Fibroblast of lung (primary cell): ENCODE measurements around the gene TNP2. TPM values are rescaled to one million over a fixed set of nuclear protein-coding genes. Genes with fewer than 3 reads are reported as not detected.

ENCODE experiments used
- DNase-seq, 2 donors: peaks; one replicate each; pipeline versions ENCODE4 v3.0.0 to v3.0.0-alpha.2; 2010; ENCODE audit warnings: low read depth in 2 of 2
- H2AFZ ChIP-seq: 2 replicates; pipeline ENCODE4 v1.5.1; 2012; ENCODE audit warnings: low read length, control low read depth, inconsistent platforms
- H3K27ac ChIP-seq: 2 replicates; pipeline ENCODE4 v1.5.1; 2011; ENCODE audit warnings: low read length, control low read depth; ENCODE audit not compliant: insufficient read depth
- H3K27me3 ChIP-seq: 2 replicates; pipeline ENCODE4 v1.5.1; 2011; ENCODE audit warnings: mild to moderate bottlenecking, low read length; ENCODE audit not compliant: control insufficient read depth, insufficient read depth
- H3K36me3 ChIP-seq: 2 replicates; pipeline ENCODE4 v1.5.1; 2011; ENCODE audit warnings: low read length; ENCODE audit not compliant: control insufficient read depth, insufficient read depth
- H3K4me1 ChIP-seq: 2 replicates; pipeline ENCODE4 v1.5.1; 2011; ENCODE audit warnings: low read length; ENCODE audit not compliant: control insufficient read depth, insufficient read depth; ENCODE audit errors: extremely low read depth
- H3K4me2 ChIP-seq: 2 replicates; pipeline ENCODE4 v1.5.1; 2011; ENCODE audit warnings: low read length, control low read depth; ENCODE audit not compliant: insufficient read depth; ENCODE audit errors: extremely low read depth
- H3K4me3 ChIP-seq, 4 experiments: fragments of 200-600 bp in 1 of 4; sonication (generic) in 1 of 4; replicated peaks in 1 of 4; 2 replicates each; pipeline ENCODE4 v1.5.1; 2011 to 2016; ENCODE audit warnings: low read length in 4 of 4, low read depth in 3 of 4, mild to moderate bottlenecking in 3 of 4, control low read depth in 2 of 4, inconsistent platforms in 1 of 4, mixed read lengths in 1 of 4; ENCODE audit not compliant: insufficient read depth in 1 of 4; ENCODE audit errors: control extremely low read depth in 1 of 4
- H3K79me2 ChIP-seq: 2 replicates; pipeline ENCODE4 v1.5.1; 2012; ENCODE audit warnings: mild to moderate bottlenecking, low read length, inconsistent platforms; ENCODE audit not compliant: control insufficient read depth, insufficient read depth
- H3K9ac ChIP-seq: 2 replicates; pipeline ENCODE4 v1.5.1; 2011; ENCODE audit warnings: mild to moderate bottlenecking, low read length, control low read depth; ENCODE audit not compliant: insufficient read depth
- H3K9me3 ChIP-seq: 2 replicates; pipeline ENCODE4 v1.5.1; 2012; ENCODE audit warnings: low read depth, low read length; ENCODE audit not compliant: control insufficient read depth, insufficient read depth
- H4K20me1 ChIP-seq: 2 replicates; pipeline ENCODE4 v1.5.1; 2011; ENCODE audit warnings: low read length; ENCODE audit not compliant: control insufficient read depth, insufficient read depth; ENCODE audit errors: extremely low read depth
- CTCF ChIP-seq, 2 donors: IDR thresholded peaks in 1 of 2; conservative IDR thresholded peaks in 1 of 2; 1 replicate in 1 of 2; 2 replicates in 1 of 2; pipeline ENCODE4 v1.5.1; 2011 to 2012; ENCODE audit warnings: low read length in 2 of 2, control low read depth in 1 of 2, inconsistent platforms in 1 of 2, low read depth in 1 of 2, mild to moderate bottlenecking in 1 of 2
- EZH2 ChIP-seq: IDR thresholded peaks from 2 replicates; pipeline ENCODE4 v1.5.1; 2012; ENCODE audit warnings: low read length, control low read depth, mild to moderate bottlenecking; ENCODE audit errors: missing control alignments
- polyA plus RNA-seq, 2 donors: library from polyadenylated mRNA; depleted of rRNA in 1 of 2; stranded (reverse) in 1 of 2; unstranded in 1 of 2; fragments of >200 nt; gene quantifications; 2 replicates each; pipeline ENCODE4 v1.2.1, GENCODE V29; 2011 to 2012; ENCODE audit warnings: missing spikeins in 1 of 2
- total RNA-seq: library from RNA; depleted of rRNA; stranded (reverse); fragments of >200 nt; gene quantifications from 2 replicates; pipeline ENCODE4 v1.2.1, GENCODE V29; 2014

Gene TNP2
- total and polyA plus RNA-seq, 2 donors (not counting 1 experiment from before 2014, with no cell fraction given): not detected

GRCh38 chr16:11271610-11272009 is 2.5 kb upstream of the TNP2 start:
- no peaks in the 10 kb centered on the region for H3K9me3 ChIP-seq

GRCh38 chr16:11270602-11271162 is 1.6 kb upstream of the TNP2 start:
- no peak for DNase-seq
- no peak for TF ChIP-seq EZH2
- no peak for TF ChIP-seq CTCF (conservative IDR thresholded peaks at IDR 0.05 in 1 of 2, IDR thresholded peaks at IDR 0.05 in 1 of 2; ENCODE audit: low read depth in 1 of 2, low read length in 2 of 2)
- Histone ChIP-seq H3K4me1 (no peaks in the 10 kb centered on the region), H3K9me3 (no peaks in the 10 kb centered on the region), H3K27ac (no peak overlapping the region), H4K20me1 (no peaks in the 10 kb centered on the region), H2AFZ (no peak overlapping the region), H3K4me3 (no peak overlapping the region), H3K36me3 (no peaks in the 10 kb centered on the region), H3K9ac (no peak overlapping the region), H3K4me2 (no peak overlapping the region), H3K27me3 (no peaks in the 10 kb centered on the region), H3K79me2 (no peaks in the 10 kb centered on the region)

More at GRCh38 chr16:11271610-11272009, 2.5 kb upstream of the TNP2 start:
- no peaks in the 10 kb centered on the region for H3K36me3 ChIP-seq
- no peaks in the 10 kb centered on the region for H4K20me1 ChIP-seq
- H3K4me3 ChIP-seq: no peak overlapping the region
- no peak overlapping the region for H2AFZ ChIP-seq
- H3K4me1 ChIP-seq: no peaks in the 10 kb centered on the region
- H3K4me2 ChIP-seq: no peak overlapping the region
- H3K79me2 ChIP-seq: no peaks in the 10 kb centered on the region
- H3K27ac ChIP-seq: no peak overlapping the region
- TF ChIP-seq CTCF (conservative IDR thresholded peaks at IDR 0.05 in 1 of 2, IDR thresholded peaks at IDR 0.05 in 1 of 2; ENCODE audit: low read depth in 1 of 2, low read length in 2 of 2) (no peak), EZH2 (no peak)
- no peak for DNase-seq
- H3K27me3 ChIP-seq: no peaks in the 10 kb centered on the region
- H3K9ac ChIP-seq: no peak overlapping the region

- H3K4me2 ChIP-seq: no peak overlapping the region
- H3K4me1 ChIP-seq: no peaks in the 10 kb centered on the region
- H3K9me3 ChIP-seq: no peaks in the 10 kb centered on the region
- DNase-seq: no peak
- no peaks in the 10 kb centered on the region for H4K20me1 ChIP-seq
- H3K27me3 ChIP-seq: no peaks in the 10 kb centered on the region
- TF ChIP-seq CTCF (conservative IDR thresholded peaks at IDR 0.05 in 1 of 2, IDR thresholded peaks at IDR 0.05 in 1 of 2; ENCODE audit: low read depth in 1 of 2, low read length in 2 of 2) (no peak), EZH2 (no peak)
- H3K9ac ChIP-seq: no peak overlapping the region
- H3K27ac ChIP-seq: no peak overlapping the region
- H3K4me3 ChIP-seq: no peak overlapping the region
- H2AFZ ChIP-seq: no peak overlapping the region
- no peaks in the 10 kb centered on the region for H3K79me2 ChIP-seq
- H3K36me3 ChIP-seq: no peaks in the 10 kb centered on the region
Measured at GRCh38 chr16:11265124-11265523, 4.0 kb downstream of the TNP2 start.
